Common myeloid progenitor, CD34-positive (primary cell): ENCODE data around the gene PNKD.
A peak's percentile ranks its signal among the peaks of the same experiment; 100 is the strongest.

Source experiments
- CTCF ChIA-PET: fragments of 350-600 bp; sonication (Branson Sonifier 250); formaldehyde crosslinking; loops from one replicate; lab custom pipeline; 2021; ENCODE audit warnings: antibody characterized with exemption; lab: Charles Lee
- POLR2A ChIA-PET: fragments of 350-600 bp; sonication (Branson Sonifier 250); formaldehyde crosslinking; loops from one replicate; lab custom pipeline; 2021; ENCODE audit warnings: antibody characterized with exemption; lab: Charles Lee
- DNase-seq, 3 donors: peaks; one replicate each; pipeline versions ENCODE4 v3.0.0 to v3.0.0-alpha.2; 2013
- H3K27ac ChIP-seq, 2 experiments: 1 replicate in 1 of 2; 2 replicates in 1 of 2; pipeline ENCODE4 v1.7.0; 2013; ENCODE audit warnings: inconsistent platforms in 2 of 2, low read length in 2 of 2, mild to moderate bottlenecking in 2 of 2, low read depth in 1 of 2, moderate library complexity in 1 of 2; ENCODE audit not compliant: severe bottlenecking in 2 of 2, insufficient read depth in 1 of 2, poor library complexity in 1 of 2
- H3K27me3 ChIP-seq, 5 experiments: replicated peaks in 2 of 5; 1 replicate in 3 of 5; 2 replicates in 2 of 5; pipeline versions ENCODE4 v1.6.1 to v1.7.0; 2013; ENCODE audit warnings: low read length in 4 of 5, mild to moderate bottlenecking in 2 of 5, moderate library complexity in 2 of 5, inconsistent platforms in 1 of 5; ENCODE audit not compliant: insufficient read depth in 5 of 5, control insufficient read depth in 4 of 5
- H3K36me3 ChIP-seq, 4 experiments: 1 replicate in 2 of 4; 2 replicates in 2 of 4; pipeline versions ENCODE4 v1.6.1 to v1.7.0; 2013; ENCODE audit warnings: low read length in 3 of 4, control low read depth in 1 of 4, mild to moderate bottlenecking in 1 of 4; ENCODE audit not compliant: control insufficient read depth in 4 of 4, insufficient read depth in 4 of 4
- H3K4me1 ChIP-seq, 4 experiments: 1 replicate in 3 of 4; 2 replicates in 1 of 4; pipeline versions ENCODE4 v1.6.1 to v1.7.1; 2013; ENCODE audit warnings: low read length in 3 of 4, mild to moderate bottlenecking in 3 of 4, control low read depth in 1 of 4, inconsistent platforms in 1 of 4, moderate library complexity in 1 of 4; ENCODE audit not compliant: control insufficient read depth in 4 of 4, insufficient read depth in 4 of 4; ENCODE audit errors: control extremely low read depth in 1 of 4
- H3K4me3 ChIP-seq, 7 experiments: 1 replicate in 4 of 7; 2 replicates in 3 of 7; pipeline versions ENCODE4 v1.5.1 to v1.7.0; 2013; ENCODE audit warnings: mild to moderate bottlenecking in 7 of 7, low read length in 6 of 7, moderate library complexity in 6 of 7, inconsistent platforms in 2 of 7, low read depth in 2 of 7, control low read depth in 1 of 7; ENCODE audit not compliant: insufficient read depth in 4 of 7, control insufficient read depth in 1 of 7; ENCODE audit errors: extremely low read depth in 1 of 7
- H3K9me3 ChIP-seq, 5 experiments: 1 replicate in 4 of 5; 2 replicates in 1 of 5; pipeline versions ENCODE4 v1.6.1 to v1.7.1; 2013; ENCODE audit warnings: low read length in 4 of 5, mild to moderate bottlenecking in 2 of 5, inconsistent platforms in 1 of 5, low read depth in 1 of 5, moderate library complexity in 1 of 5; ENCODE audit not compliant: control insufficient read depth in 4 of 5, insufficient read depth in 2 of 5; ENCODE audit errors: control extremely low read depth in 1 of 5
- WGBS: methylation state at CpG from one replicate; pipeline ENCODE4 v1.1.5; 2013; ENCODE audit not compliant: insufficient coverage; 5-methylcytosine and 5-hydroxymethylcytosine counted together

The PNKD gene

GRCh38 chr2:218369330-218369729 is 99.0 kb downstream of the PNKD start:
- Histone ChIP-seq H3K9me3 (peaks cover 0 to 6% (median 0%) of the 10 kb centered on the region in 5 experiments), H3K36me3 (no peaks in the 10 kb centered on the region), H3K27ac (no peak overlapping the region), H3K27me3 (no peaks in the 10 kb centered on the region), H3K4me3 (peak overlapping the region in 1 of 7 experiments; percentile 72), H3K4me1 (peaks cover 14 to 46% (median 28%) of the 10 kb centered on the region in 4 experiments)
- CTCF ChIA-PET, result interaction anchor here (1.2 to 3.5 kb wide), 7 partner anchors 9 to 76 kb away, joined by 3 to 21 read pairs (median 7); partner anchors contain the start of gene CATIP
- POLR2A ChIA-PET, result interaction anchor here (1.3 to 3.0 kb wide), 3 partner anchors 21 to 29 kb away, joined by 6 to 37 read pairs (median 7); partner anchors contain the start of gene CTDSP1
- WGBS, result 20% methylated on average over 1 of the region's 2 CpGs
- peak in 2 of 3 donors; percentile 41 to 55 for DNase-seq

GRCh38 chr2:218370410-218371063 is 100.2 kb downstream of the PNKD start:
- Histone ChIP-seq H3K9me3 (peaks cover 0 to 6% (median 0%) of the 10 kb centered on the region in 5 experiments), H3K27me3 (no peaks in the 10 kb centered on the region), H3K4me1 (peaks cover 14 to 46% (median 28%) of the 10 kb centered on the region in 4 experiments), H3K27ac (no peak overlapping the region), H3K36me3 (no peaks in the 10 kb centered on the region), H3K4me3 (peak overlapping the region in 1 of 7 experiments; percentile 25)
- ChIA-PET POLR2A (interaction anchor here (2.0 kb wide), 1 partner anchor 19 kb away, joined by 7 read pairs; no protein-coding TSS in a partner anchor), CTCF (interaction anchor here (0.9 to 3.5 kb wide), 6 partner anchors 8 to 69 kb away, joined by 3 to 21 read pairs (median 4); partner anchors contain the start of gene CATIP)
- 82% methylated on average over 11 of the region's 11 CpGs for WGBS
- peak in 2 of 3 donors; percentile 26 to 38 for DNase-seq

GRCh38 chr2:218371983-218372350 is 101.6 kb downstream of the PNKD start:
- ChIA-PET CTCF (interaction anchor here (1.9 to 3.5 kb wide), 2 partner anchors 13 to 22 kb away, joined by 8 to 21 read pairs; no protein-coding TSS in a partner anchor), POLR2A (interaction anchor here (0.8 kb wide), 1 partner anchor 12 kb away, joined by 3 read pairs; no protein-coding TSS in a partner anchor)
- Histone ChIP-seq H3K27me3 (no peaks in the 10 kb centered on the region), H3K27ac (no peak overlapping the region), H3K4me3 (no peak overlapping the region), H3K9me3 (no peaks in the 10 kb centered on the region), H3K4me1 (peaks cover 14 to 43% (median 25%) of the 10 kb centered on the region in 4 experiments), H3K36me3 (no peaks in the 10 kb centered on the region)
- no peak for DNase-seq

GRCh38 chr2:218374795-218375194 is 104.5 kb downstream of the PNKD start:
- Histone ChIP-seq H3K4me1 (peaks cover 0 to 16% (median 8%) of the 10 kb centered on the region in 4 experiments), H3K27me3 (no peaks in the 10 kb centered on the region), H3K9me3 (no peaks in the 10 kb centered on the region), H3K4me3 (no peak overlapping the region), H3K36me3 (no peaks in the 10 kb centered on the region), H3K27ac (no peak overlapping the region)
- ChIA-PET POLR2A (no interaction called here), CTCF (interaction anchor here (1.1 kb wide), 1 partner anchor 13 kb away, joined by 3 read pairs; no protein-coding TSS in a partner anchor)
- no peak for DNase-seq
- WGBS, result 100% methylated on average over 1 of the region's 4 CpGs

GRCh38 chr2:218375212-218375611 is 104.9 kb downstream of the PNKD start:
- Histone ChIP-seq H3K9me3 (no peaks in the 10 kb centered on the region), H3K4me1 (peaks cover 0 to 12% (median 4%) of the 10 kb centered on the region in 4 experiments), H3K27ac (no peak overlapping the region), H3K27me3 (no peaks in the 10 kb centered on the region), H3K4me3 (no peak overlapping the region), H3K36me3 (no peaks in the 10 kb centered on the region)
- WGBS, result 50% methylated on average over 1 of the region's 2 CpGs
- POLR2A ChIA-PET, result no interaction called here
- CTCF ChIA-PET, result interaction anchor here (0.9 to 1.1 kb wide), 3 partner anchors 11 to 19 kb away, joined by 3 to 4 read pairs (median 3); partner anchors contain the start of gene CATIP
- no peak for DNase-seq

GRCh38 chr2:218378053-218378452 is 107.7 kb downstream of the PNKD start:
- no peaks in the 10 kb centered on the region for H3K9me3 ChIP-seq
- H3K4me3 ChIP-seq, result no peak overlapping the region
- no peaks in the 10 kb centered on the region for H3K4me1 ChIP-seq
- no peak for DNase-seq
- ChIA-PET CTCF (interaction anchor here (0.7 to 1.9 kb wide), 4 partner anchors 9 to 75 kb away, joined by 3 to 8 read pairs (median 6); no protein-coding TSS in a partner anchor), POLR2A (no interaction called here)
- no peaks in the 10 kb centered on the region for H3K36me3 ChIP-seq
- no peaks in the 10 kb centered on the region for H3K27me3 ChIP-seq
- 100% methylated on average over 3 of the region's 5 CpGs for WGBS
- no peak overlapping the region for H3K27ac ChIP-seq

- ChIA-PET POLR2A (no interaction called here), CTCF (interaction anchor here (2.3 to 4.4 kb wide), 2 partner anchors 11 to 84 kb away, joined by 4 to 17 read pairs; no protein-coding TSS in a partner anchor)
- H3K4me3 ChIP-seq, result peak within 1 kb of the TSS in 1 of 7 experiments; percentile 51
- no peak within 1 kb of the TSS for H3K27ac ChIP-seq
- H3K27me3 ChIP-seq, result no peaks in the 10 kb centered on the region
- no peak for DNase-seq
- 91% methylated on average over 13 of the region's 13 CpGs for WGBS
- H3K4me1 ChIP-seq, result peaks cover 0 to 4% (median 1%) of the 10 kb centered on the region in 4 experiments
- H3K36me3 ChIP-seq, result no peaks in the 10 kb centered on the region
- H3K9me3 ChIP-seq, result no peaks in the 10 kb centered on the region
These were observed 111.6 kb downstream of the PNKD start, which contains the start of gene SLC11A1 for GRCh38 chr2:218381916-218382366. SLC11A1 (plus strand) TSS chr2:218382273; CDS start chr2:218382369, 96 bp downstream.
